Measurements from ENCODE around the gene DHRS7B.

GRCh38 chr17:21161498-21162393, 35.0 kb downstream of the DHRS7B start:
- TF ChIP-seq U2AF2 (IDR thresholded peaks at IDR 0.05; ENCODE audit: low read depth, low read length) (no peak), EZH2 (conservative IDR thresholded peaks at IDR 0.05; ENCODE audit: low read depth, low read length) (no peak), POLR2A (IDR thresholded peaks at IDR 0.05; ENCODE audit: insufficient read depth in 1 of 2, low read depth in 2 of 2, low read length in 2 of 2) (no peak), FOXM1 (CRISPR knock-in tag; IDR thresholded peaks at IDR 0.05) (no peak), DZIP1 (CRISPR knock-in tag; IDR thresholded peaks at IDR 0.05) (no peak)
- TF ChIP-seq, protein P1, sequence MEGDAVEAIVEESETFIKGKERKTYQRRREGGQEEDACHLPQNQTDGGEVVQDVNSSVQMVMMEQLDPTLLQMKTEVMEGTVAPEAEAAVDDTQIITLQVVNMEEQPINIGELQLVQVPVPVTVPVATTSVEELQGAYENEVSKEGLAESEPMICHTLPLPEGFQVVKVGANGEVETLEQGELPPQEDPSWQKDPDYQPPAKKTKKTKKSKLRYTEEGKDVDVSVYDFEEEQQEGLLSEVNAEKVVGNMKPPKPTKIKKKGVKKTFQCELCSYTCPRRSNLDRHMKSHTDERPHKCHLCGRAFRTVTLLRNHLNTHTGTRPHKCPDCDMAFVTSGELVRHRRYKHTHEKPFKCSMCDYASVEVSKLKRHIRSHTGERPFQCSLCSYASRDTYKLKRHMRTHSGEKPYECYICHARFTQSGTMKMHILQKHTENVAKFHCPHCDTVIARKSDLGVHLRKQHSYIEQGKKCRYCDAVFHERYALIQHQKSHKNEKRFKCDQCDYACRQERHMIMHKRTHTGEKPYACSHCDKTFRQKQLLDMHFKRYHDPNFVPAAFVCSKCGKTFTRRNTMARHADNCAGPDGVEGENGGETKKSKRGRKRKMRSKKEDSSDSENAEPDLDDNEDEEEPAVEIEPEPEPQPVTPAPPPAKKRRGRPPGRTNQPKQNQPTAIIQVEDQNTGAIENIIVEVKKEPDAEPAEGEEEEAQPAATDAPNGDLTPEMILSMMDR (CRISPR knock-in tag; IDR thresholded peaks at IDR 0.05) = no peak
- TF ChIP-seq, protein P2, sequence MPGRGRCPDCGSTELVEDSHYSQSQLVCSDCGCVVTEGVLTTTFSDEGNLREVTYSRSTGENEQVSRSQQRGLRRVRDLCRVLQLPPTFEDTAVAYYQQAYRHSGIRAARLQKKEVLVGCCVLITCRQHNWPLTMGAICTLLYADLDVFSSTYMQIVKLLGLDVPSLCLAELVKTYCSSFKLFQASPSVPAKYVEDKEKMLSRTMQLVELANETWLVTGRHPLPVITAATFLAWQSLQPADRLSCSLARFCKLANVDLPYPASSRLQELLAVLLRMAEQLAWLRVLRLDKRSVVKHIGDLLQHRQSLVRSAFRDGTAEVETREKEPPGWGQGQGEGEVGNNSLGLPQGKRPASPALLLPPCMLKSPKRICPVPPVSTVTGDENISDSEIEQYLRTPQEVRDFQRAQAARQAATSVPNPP (CRISPR knock-in tag; IDR thresholded peaks at IDR 0.05) = no peak
